RWPE2 (cell line): ENCODE results near the gene SGF29.
A peak's percentile ranks its signal among the peaks of the same experiment; 100 is the strongest.

Experiments
- ATAC-seq: fragments of 200-7000 bp; cut with Tn5 transposase; 3 replicates; pipeline ENCODE4 v1.9.1; 2021; ENCODE audit warnings: low read depth
- DNase-seq: peaks from one replicate; pipeline ENCODE4 v3.0.0-alpha.2; 2020; ENCODE audit warnings: low spot score
- H3K27ac ChIP-seq: fragments of 450-650 bp; 2 replicates; pipeline ENCODE4 v1.5.1; 2017; ENCODE audit warnings: mild to moderate bottlenecking; ENCODE audit not compliant: poor library complexity, severe bottlenecking
- H3K27me3 ChIP-seq: fragments of 250-450 bp; sonication (Bioruptor Pico); 2 replicates; pipeline ENCODE4 v1.5.1; 2021; ENCODE audit warnings: mild to moderate bottlenecking, moderate library complexity; ENCODE audit not compliant: insufficient read depth, poor library complexity, severe bottlenecking
- H3K36me3 ChIP-seq: fragments of 250-450 bp; sonication (Bioruptor Pico); 2 replicates; pipeline ENCODE4 v1.5.1; 2020; ENCODE audit warnings: low read depth, mild to moderate bottlenecking, moderate library complexity
- H3K4me1 ChIP-seq: fragments of 250-450 bp; sonication (Bioruptor Pico); 2 replicates; pipeline ENCODE4 v1.5.1; 2021; ENCODE audit warnings: mild to moderate bottlenecking, moderate library complexity; ENCODE audit not compliant: insufficient read depth, poor library complexity, severe bottlenecking
- H3K4me3 ChIP-seq: fragments of 250-450 bp; sonication (Bioruptor Pico); 2 replicates; pipeline ENCODE4 v1.5.1; 2021; ENCODE audit warnings: mild to moderate bottlenecking, moderate library complexity; ENCODE audit not compliant: severe bottlenecking
- H3K9me3 ChIP-seq: fragments of 250-450 bp; sonication (Bioruptor Pico); 2 replicates; pipeline ENCODE4 v1.5.1; 2021; ENCODE audit warnings: mild to moderate bottlenecking, moderate library complexity; ENCODE audit not compliant: severe bottlenecking
- CTCF ChIP-seq: fragments of 450-650 bp; IDR thresholded peaks from one replicate; pipeline ENCODE4 v1.5.1; 2017; ENCODE audit warnings: mild to moderate bottlenecking, moderate library complexity; ENCODE audit not compliant: poor library complexity, severe bottlenecking

Gene SGF29

GRCh38 chr16:28511801-28512789, 41.6 kb upstream of the SGF29 start:
- DNase-seq (no peak), ATAC-seq (no peak)
- no peaks in the 10 kb centered on the region for H3K4me1 ChIP-seq
- no peaks in the 10 kb centered on the region for H3K9me3 ChIP-seq
- no peaks in the 10 kb centered on the region for H3K36me3 ChIP-seq
- no peaks in the 10 kb centered on the region for H3K27me3 ChIP-seq
- H3K27ac ChIP-seq, result no peak overlapping the region
- no peak for TF ChIP-seq CTCF
- no peak overlapping the region for H3K4me3 ChIP-seq

GRCh38 chr16:28513484-28514181, 40.1 kb upstream of the SGF29 start:
- no peak overlapping the region for H3K4me3 ChIP-seq
- H3K27me3 ChIP-seq, result no peaks in the 10 kb centered on the region
- H3K27ac ChIP-seq, result no peak overlapping the region
- TF ChIP-seq CTCF, result no peak
- H3K4me1 ChIP-seq, result no peaks in the 10 kb centered on the region
- no peak for DNase-seq
- 0 out of 3 replicates have a peak, but pooled peaks have one; percentile 25 for ATAC-seq
- no peaks in the 10 kb centered on the region for H3K36me3 ChIP-seq
- no peaks in the 10 kb centered on the region for H3K9me3 ChIP-seq

- no peak for ATAC-seq
These were observed 39.5 kb upstream of the SGF29 start for GRCh38 chr16:28514246-28514645.

GRCh38 chr16:28520672-28521071, 33.0 kb upstream of the SGF29 start:
- Histone ChIP-seq H3K4me3 (no peak overlapping the region), H3K27ac (no peak overlapping the region), H3K9me3 (no peaks in the 10 kb centered on the region), H3K4me1 (no peaks in the 10 kb centered on the region), H3K27me3 (no peaks in the 10 kb centered on the region), H3K36me3 (no peaks in the 10 kb centered on the region)
- ATAC-seq (no peak), DNase-seq (no peak)
- TF ChIP-seq CTCF, result no peak

More at GRCh38 chr16:28514246-28514645, 39.5 kb upstream of the SGF29 start:
- H3K27ac ChIP-seq, result no peak overlapping the region
- H3K4me1 ChIP-seq, result no peaks in the 10 kb centered on the region
- no peaks in the 10 kb centered on the region for H3K36me3 ChIP-seq
- H3K4me3 ChIP-seq, result no peak overlapping the region
- DNase-seq, result no peak
- no peaks in the 10 kb centered on the region for H3K9me3 ChIP-seq
- no peak for TF ChIP-seq CTCF
- H3K27me3 ChIP-seq, result no peaks in the 10 kb centered on the region
